Activated T-helper 9 cell treated with anti-CD3 and anti-CD28 coated beads, Interleukin-2, amount 50 U/mL, for 16 hours (primary cell): ENCODE measurements around the gene OR2C1.

ENCODE experiments used
- DNase-seq: peaks from one replicate; pipeline ENCODE4 v3.0.0-alpha.2; 2020; ENCODE audit warnings: low read depth

The OR2C1 gene

GRCh38 chr16:3355589-3355988 lies at the start of gene OR2C1:
Gene OR2C1, plus strand, starts transcription at chr16:3355889. Its CDS starts 52 bp downstream, at chr16:3355941.
- DNase-seq, result no peak

DNA sequence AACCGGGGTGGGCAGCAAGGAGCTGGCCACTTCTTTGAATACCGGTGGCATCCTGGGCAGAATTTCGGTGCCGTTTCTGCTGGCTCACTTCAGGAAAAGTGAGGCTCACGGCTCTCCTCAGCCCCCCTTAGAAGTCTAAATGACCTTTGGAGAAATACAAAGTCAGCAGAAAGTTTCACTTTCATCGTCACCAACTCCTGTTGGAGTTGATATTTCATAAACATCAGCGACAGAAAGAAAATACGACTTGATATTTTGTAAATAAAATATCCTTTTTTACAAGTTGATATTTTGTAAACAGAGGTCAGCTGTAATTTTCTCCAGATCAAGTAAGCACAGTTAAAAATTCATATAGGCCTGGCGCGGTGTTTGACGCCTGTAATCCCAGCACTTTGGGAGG lies 49.6 kb upstream of the OR2C1 start:
- DNase-seq, result no peak

- DNase-seq, result no peak
These were observed 44.2 kb upstream of the OR2C1 start for GRCh38 chr16:3311496-3311895.

DNA sequence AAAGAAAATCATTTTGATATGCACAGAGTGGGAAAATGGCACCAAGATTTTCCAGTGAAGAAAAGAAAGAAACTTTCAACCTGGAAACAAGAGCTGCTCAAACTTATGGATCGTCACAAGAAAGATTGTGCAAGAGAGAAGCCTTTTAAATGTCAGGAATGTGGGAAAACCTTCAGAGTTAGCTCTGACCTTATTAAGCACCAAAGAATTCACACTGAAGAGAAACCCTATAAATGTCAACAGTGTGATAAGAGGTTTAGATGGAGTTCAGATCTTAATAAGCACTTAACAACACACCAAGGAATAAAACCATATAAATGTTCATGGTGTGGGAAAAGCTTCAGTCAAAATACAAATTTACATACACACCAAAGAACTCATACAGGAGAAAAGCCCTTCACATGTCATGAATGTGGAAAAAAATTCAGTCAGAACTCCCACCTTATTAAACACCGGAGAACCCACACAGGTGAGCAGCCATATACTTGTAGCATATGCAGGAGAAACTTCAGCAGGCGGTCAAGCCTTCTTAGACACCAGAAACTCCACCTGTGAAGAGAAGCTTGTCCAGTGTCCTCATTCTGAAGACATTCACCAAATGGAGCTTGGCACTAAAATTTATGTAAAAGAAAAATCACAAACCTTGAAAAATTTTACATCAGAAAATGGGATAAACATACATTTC lies 38.2 kb upstream of the OR2C1 start:
- DNase-seq, result no peak

DNA sequence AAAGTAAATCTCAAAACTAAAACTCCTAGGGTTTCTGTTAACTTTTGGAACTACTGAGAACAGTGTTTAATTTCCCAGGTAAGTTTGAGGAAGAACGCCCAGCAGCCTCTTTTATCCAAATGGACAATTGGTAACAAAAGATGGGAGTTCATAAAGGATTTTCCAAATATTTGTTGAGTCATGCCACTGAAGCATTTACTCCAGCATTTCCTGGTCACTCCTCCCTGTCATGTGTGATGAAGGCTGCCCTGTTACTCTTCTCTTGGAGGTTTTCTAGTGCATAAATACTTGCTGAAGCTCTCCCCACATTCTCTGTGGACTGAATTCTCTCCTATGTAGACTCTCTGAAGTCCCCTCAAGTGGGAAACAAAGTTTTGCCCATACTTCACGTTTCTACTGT lies 33.9 kb upstream of the OR2C1 start:
- DNase-seq, result no peak

DNA sequence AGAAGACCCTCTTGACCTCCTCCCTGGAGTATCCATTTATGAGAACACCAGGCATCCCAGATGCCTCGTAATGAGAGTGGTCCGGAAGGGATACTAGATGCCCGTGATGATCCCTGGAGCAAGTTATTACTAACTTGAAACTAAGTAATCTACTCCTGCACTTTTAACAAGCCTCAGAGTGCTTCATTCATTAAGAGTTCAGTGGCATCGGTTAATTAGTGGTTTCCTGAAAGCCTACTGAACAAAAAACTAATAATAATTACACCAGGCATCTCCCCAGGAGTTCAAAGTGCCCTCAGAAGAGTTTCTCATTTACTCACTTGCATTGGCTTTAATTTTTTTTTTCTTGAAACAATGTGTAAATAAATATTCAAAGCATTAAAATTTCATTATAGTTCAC lies 28.2 kb upstream of the OR2C1 start:
- no peak for DNase-seq

DNA sequence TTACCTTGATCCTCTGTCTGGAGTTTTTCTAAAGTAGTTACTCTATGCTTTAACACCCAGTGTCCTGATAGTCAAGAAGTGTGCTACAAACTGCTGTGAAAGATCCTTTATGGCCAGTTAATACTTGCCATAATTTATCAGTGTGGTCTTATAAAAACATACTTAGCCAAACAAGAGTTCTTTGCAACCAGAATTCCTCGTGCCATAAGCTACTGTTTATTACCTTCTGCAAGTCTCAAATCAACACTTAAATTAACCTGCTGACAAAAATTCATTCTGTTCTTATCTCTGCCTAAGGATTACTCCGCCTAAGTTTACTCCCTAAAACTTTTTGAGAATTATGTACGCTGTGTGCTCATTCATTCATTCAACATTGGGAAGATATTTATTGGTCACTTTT lies 27.6 kb upstream of the OR2C1 start:
- DNase-seq, result no peak

GRCh38 chr16:3328643-3329042 lies 27.0 kb upstream of the OR2C1 start:
- no peak for DNase-seq

DNA sequence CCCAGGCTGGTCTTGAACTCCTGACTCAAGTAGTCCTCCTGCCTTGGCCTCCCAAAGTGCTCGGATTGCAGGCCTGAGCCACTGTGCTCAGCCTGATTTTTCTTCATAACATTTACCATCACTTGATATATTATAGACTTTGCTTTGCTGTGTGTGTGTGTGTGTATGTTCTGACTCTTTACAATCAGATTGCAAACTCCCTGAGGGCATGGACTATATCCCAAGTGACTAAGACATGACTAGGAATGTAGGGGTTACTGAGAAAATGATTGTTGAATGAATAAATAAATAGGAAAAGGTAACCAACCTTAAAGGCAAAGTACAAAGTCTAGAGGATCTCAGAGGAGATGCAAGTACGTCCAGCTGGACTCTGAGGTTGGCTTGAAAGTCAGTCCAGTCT lies 9.6 kb upstream of the OR2C1 start:
- no peak for DNase-seq

DNA sequence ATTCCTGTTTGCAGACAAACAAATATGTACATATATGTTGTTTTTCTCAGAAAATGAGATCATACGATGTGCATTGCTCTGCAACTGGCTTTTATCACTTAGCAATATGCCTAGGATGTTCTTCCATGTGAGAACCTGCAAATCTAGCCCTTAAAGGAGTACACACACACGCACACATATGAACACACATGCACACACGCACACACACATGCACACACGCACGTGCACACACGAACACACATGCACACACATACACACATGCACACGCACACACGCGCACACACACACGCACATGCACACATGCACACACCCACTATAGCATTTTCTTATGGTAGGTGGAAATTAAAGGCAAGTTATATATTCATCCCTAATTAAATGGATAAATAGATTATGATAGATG lies 8.1 kb upstream of the OR2C1 start:
- DNase-seq, result no peak

DNA sequence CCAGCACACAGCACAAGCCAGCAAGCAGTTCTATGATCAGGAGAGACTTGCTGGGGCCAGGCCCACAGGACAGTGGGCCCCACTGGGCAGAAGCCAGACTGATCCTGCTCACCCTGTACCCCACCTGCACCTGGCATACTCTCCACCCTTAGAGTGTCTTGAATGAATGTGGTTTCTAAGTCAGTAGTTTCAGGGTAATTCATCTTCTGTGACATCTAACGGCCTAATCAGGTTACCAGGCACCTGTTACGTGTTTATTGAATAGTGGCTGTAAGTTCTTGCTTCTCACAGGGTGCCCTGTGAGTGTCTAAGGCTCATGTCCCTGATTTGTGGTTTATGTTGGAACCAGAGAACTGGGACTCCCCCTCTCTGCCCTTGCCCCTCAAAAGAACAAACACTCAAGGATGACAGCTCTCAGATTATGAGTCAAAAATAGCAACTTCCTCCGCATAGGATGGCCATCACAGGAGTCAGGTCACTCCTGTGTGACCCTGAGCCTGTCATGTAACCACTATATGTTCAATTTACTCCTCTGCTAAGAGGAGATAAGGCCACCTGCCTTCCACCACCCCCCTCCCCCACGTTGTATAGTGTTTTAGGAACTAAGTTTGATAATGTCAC lies 7.0 kb upstream of the OR2C1 start:
- no peak for DNase-seq

DNA sequence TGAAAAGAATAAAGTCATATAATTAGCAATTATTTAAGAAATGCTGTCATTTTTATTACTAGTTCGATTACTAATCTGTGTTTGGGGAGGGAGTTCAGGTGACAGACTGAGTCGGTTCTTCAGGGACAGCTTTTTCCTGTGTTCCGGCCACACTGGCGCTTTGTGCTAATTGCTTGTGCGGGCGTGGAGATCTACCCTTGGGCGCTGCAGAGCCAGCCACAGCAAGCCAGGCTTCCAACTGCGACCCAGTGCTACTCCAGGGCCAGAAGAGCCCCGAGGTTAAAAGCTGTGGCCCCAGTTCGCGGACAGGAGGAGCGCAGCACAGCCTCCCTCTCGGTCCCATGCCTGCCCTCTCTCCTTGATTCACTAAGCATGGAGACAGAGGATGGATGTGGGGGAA lies 6.5 kb upstream of the OR2C1 start:
- DNase-seq, result no peak

GRCh38 chr16:3356118-3356517 lies 429 bp downstream of the OR2C1 start:
- no peak for DNase-seq

GRCh38 chr16:3358871-3359270 lies 3.2 kb downstream of the OR2C1 start:
- DNase-seq, result no peak

GRCh38 chr16:3362931-3363330 lies 7.2 kb downstream of the OR2C1 start:
- no peak for DNase-seq

DNA sequence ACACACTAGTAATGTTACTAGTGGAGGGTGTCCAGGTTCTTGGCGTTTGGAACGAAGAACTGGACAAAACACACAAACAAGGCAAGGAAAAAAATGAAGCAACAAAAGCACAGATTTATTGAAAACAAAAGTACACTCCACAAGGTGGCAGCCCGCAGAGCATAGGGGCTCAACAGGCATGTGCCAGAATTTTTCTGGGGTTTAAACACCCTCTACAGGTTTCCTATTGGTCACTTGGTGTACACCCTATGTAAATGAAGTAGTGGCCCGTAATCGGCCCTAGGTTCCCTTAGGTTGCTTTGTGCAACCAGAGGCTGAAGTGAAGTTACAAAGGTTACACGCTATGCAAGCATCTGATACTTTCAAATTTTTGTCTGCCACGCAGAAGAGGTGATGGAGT lies 8.1 kb downstream of the OR2C1 start:
- no peak for DNase-seq

DNA sequence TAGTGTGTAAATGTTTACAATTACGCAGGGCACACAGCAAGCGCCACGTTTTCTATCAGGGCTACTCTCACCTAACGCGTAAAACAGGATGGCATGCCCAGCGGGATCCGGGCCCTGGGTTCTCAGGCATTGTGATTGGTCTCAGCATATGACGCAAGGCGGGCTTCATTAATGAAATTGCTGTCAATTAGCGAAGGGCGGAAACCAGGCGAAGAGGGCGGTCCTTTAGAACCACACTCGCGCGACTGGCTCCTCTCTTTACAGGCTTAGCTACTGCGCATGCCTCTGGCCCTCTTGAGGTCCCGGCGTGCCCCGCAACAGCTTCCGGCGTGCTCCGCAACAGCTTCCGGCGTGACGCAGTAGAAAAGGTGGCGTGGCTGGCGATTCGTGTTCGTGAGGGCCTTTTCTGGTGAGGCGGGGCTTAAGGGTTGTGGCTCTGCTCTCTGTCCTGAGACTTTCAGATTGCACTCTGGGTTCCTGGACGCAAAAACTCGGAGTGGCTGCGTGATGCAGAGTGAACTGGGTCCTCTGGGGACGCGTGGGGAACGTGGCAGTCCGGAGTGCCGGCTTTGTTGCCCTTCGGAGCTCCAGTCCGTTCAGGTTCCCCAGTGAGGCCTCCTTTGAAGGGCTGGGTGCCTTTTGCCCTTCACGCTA lies 9.2 kb downstream of the OR2C1 start:
- peak; percentile 78 for DNase-seq

GRCh38 chr16:3369073-3369472 lies 13.4 kb downstream of the OR2C1 start:
- DNase-seq, result no peak

- DNase-seq, result no peak
These were observed 20.0 kb downstream of the OR2C1 start for GRCh38 chr16:3375680-3376079.

- DNase-seq, result no peak
These were observed 22.2 kb downstream of the OR2C1 start for GRCh38 chr16:3377917-3378316.

GRCh38 chr16:3383045-3383448 lies 27.4 kb downstream of the OR2C1 start:
- DNase-seq, result no peak

GRCh38 chr16:3388325-3388724 lies 32.6 kb downstream of the OR2C1 start:
- DNase-seq, result no peak

GRCh38 chr16:3389663-3390338 lies 34.1 kb downstream of the OR2C1 start:
- no peak for DNase-seq
